A673 (cell line): ENCODE data around the gene PHAF1. TPM values are rescaled to one million over a fixed set of nuclear protein-coding genes. Genes with fewer than 3 reads are reported as not detected.

Experiments
- BruUV-seq: library from RNA; stranded (reverse); fragments of 400-500 nt; replicated peaks from 2 replicates; lab custom pipeline; 2021; lab: Mats Ljungman, UMichigan
- CTCF ChIA-PET: fragments of 300-600 bp; sonication (Branson Sonifier 250); formaldehyde crosslinking; loops from one replicate; lab custom pipeline; 2022; ENCODE audit warnings: antibody characterized with exemption; lab: Charles Lee
- POLR2A ChIA-PET: fragments of 300-600 bp; sonication (Branson Sonifier 250); formaldehyde crosslinking; loops from one replicate; lab custom pipeline; 2022; ENCODE audit warnings: antibody characterized with exemption; ENCODE audit not compliant: low non-redundant PET; lab: Charles Lee
- DNase-seq: peaks from one replicate; pipeline ENCODE4 v3.0.0-alpha.2; 2015; ENCODE audit warnings: low spot score
- H3K27ac ChIP-seq: fragments of 200-600 bp; sonication (generic); 2 replicates; pipeline ENCODE4 v1.5.1; 2016; ENCODE audit warnings: mixed run types, low read depth, mild to moderate bottlenecking, mixed read lengths, antibody characterized with exemption, low read length; ENCODE audit not compliant: poor library complexity, severe bottlenecking
- H3K27me3 ChIP-seq: fragments of 200-600 bp; sonication (generic); replicated peaks from 2 replicates; pipeline ENCODE4 v1.6.1; 2017; ENCODE audit warnings: mixed run types, low read depth, mild to moderate bottlenecking, mixed read lengths, antibody characterized with exemption, low read length; ENCODE audit not compliant: insufficient read depth, poor library complexity
- H3K36me3 ChIP-seq: fragments of 200-600 bp; sonication (generic); 2 replicates; pipeline ENCODE4 v1.6.1; 2016; ENCODE audit warnings: mixed run types, mild to moderate bottlenecking, mixed read lengths, antibody characterized with exemption, low read length; ENCODE audit not compliant: insufficient read depth, poor library complexity, severe bottlenecking
- H3K4me1 ChIP-seq: fragments of 200-600 bp; sonication (generic); 2 replicates; pipeline ENCODE4 v1.6.1; 2017; ENCODE audit warnings: mixed run types, mild to moderate bottlenecking, mixed read lengths, antibody characterized with exemption, low read length; ENCODE audit not compliant: insufficient read depth, poor library complexity, severe bottlenecking
- H3K4me3 ChIP-seq: fragments of 200-600 bp; sonication (generic); 2 replicates; pipeline ENCODE4 v1.5.1; 2016; ENCODE audit warnings: low read depth, mixed run types, mild to moderate bottlenecking, mixed read lengths, low read length; ENCODE audit not compliant: poor library complexity, severe bottlenecking
- H3K9me3 ChIP-seq: fragments of 200-600 bp; sonication (generic); 2 replicates; pipeline ENCODE4 v1.6.1; 2016; ENCODE audit warnings: mixed run types, low read depth, mild to moderate bottlenecking, mixed read lengths, antibody characterized with exemption, low read length; ENCODE audit not compliant: poor library complexity, severe bottlenecking
- CTCF ChIP-seq: fragments of 300-800, 200-600 bp; sonication (generic); conservative IDR thresholded peaks from 2 replicates; pipeline ENCODE4 v1.5.1; 2017; ENCODE audit warnings: low read depth, mild to moderate bottlenecking, antibody characterized with exemption, low read length, moderate library complexity, mixed read lengths
- EZH2 ChIP-seq: fragments of 200-600 bp; sonication (generic); IDR thresholded peaks from 2 replicates; pipeline ENCODE4 v1.6.1; 2017; ENCODE audit warnings: borderline replicate concordance, low read depth, mild to moderate bottlenecking, mixed read lengths, antibody characterized with exemption, low read length; ENCODE audit not compliant: poor library complexity, severe bottlenecking
- intact Hi-C: fragments of 100-400 bp; cut with micrococcal nuclease; formaldehyde crosslinking; loops from one replicate; pipeline ENCODE4 v1.10.0; 2022; ENCODE audit not compliant: unreplicated experiment
- total RNA-seq: library from RNA; stranded (reverse); gene quantifications from 2 replicates; pipeline ENCODE4 v1.2.3, GENCODE V29; 2021

The PHAF1 gene
- total RNA-seq, 1 experiment from 2014 or later: 23.2 TPM

GRCh38 chr16:67167588-67167987, 57.8 kb downstream of the PHAF1 start:
- ChIA-PET POLR2A (no interaction called here), CTCF (no interaction called here)
- DNase-seq: no peak
- Histone ChIP-seq H3K4me1 (peaks cover 14% of the 10 kb centered on the region), H3K36me3 (no peaks in the 10 kb centered on the region), H3K9me3 (no peaks in the 10 kb centered on the region), H3K27me3 (no peaks in the 10 kb centered on the region), H3K4me3 (no peak overlapping the region), H3K27ac (no peak overlapping the region)
- intact Hi-C loops: no loop called here
- no TSS peak for BruUV-seq
- TF ChIP-seq CTCF (no peak), EZH2 (no peak)

GRCh38 chr16:67169011-67169451, 59.3 kb downstream of the PHAF1 start:
- intact Hi-C loops: no loop called here
- no peak for DNase-seq
- POLR2A ChIA-PET: no interaction called here
- TF ChIP-seq CTCF (no peak), EZH2 (no peak)
- peaks cover 14% of the 10 kb centered on the region for H3K4me1 ChIP-seq
- H3K4me3 ChIP-seq: no peak overlapping the region
- no peaks in the 10 kb centered on the region for H3K9me3 ChIP-seq
- no peaks in the 10 kb centered on the region for H3K27me3 ChIP-seq
- no peak overlapping the region for H3K27ac ChIP-seq
- H3K36me3 ChIP-seq: no peaks in the 10 kb centered on the region
- no TSS peak for BruUV-seq
- CTCF ChIA-PET: interaction anchor here (1.9 kb wide), 1 partner anchor 14 kb away, joined by 10 read pairs; no protein-coding TSS in a partner anchor

- peak overlapping the region; percentile 52 for H3K4me3 ChIP-seq
- intact Hi-C loops: no loop called here
- ChIA-PET CTCF (interaction anchor here (0.7 to 1.9 kb wide), 4 partner anchors 11 to 753 kb away, joined by 3 to 10 read pairs (median 6); no protein-coding TSS in a partner anchor), POLR2A (interaction anchor here (0.7 kb wide), 1 partner anchor 9 kb away, joined by 4 read pairs; no protein-coding TSS in a partner anchor)
- peak; percentile 77 for DNase-seq
- no peaks in the 10 kb centered on the region for H3K27me3 ChIP-seq
- no TSS peak for BruUV-seq
- TF ChIP-seq CTCF (peak; percentile 83), EZH2 (no peak)
- peaks cover 19% of the 10 kb centered on the region for H3K4me1 ChIP-seq
- no peaks in the 10 kb centered on the region for H3K9me3 ChIP-seq
- no peaks in the 10 kb centered on the region for H3K36me3 ChIP-seq
- H3K27ac ChIP-seq: peak overlapping the region; percentile 69
These were observed 60.0 kb downstream of the PHAF1 start for GRCh38 chr16:67169642-67170167.
